H1 (cell line): ENCODE measurements around the gene PDZD8. TPM values are rescaled to one million over a fixed set of nuclear protein-coding genes. Genes with fewer than 3 reads are reported as not detected.

ENCODE experiments used
- CTCF ChIA-PET: fragments of 300-600 bp; sonication (Branson Sonifier 250); formaldehyde crosslinking; loops from one replicate; lab custom pipeline; 2021; ENCODE audit not compliant: partially characterized antibody; lab: Charles Lee
- POLR2A ChIA-PET: fragments of 300-600 bp; sonication (Branson Sonifier 250); formaldehyde crosslinking; loops from one replicate; lab custom pipeline; 2021; ENCODE audit warnings: inconsistent platforms; ENCODE audit not compliant: partially characterized antibody; lab: Charles Lee
- DNase-seq, 2 experiments: peaks; one replicate each; pipeline versions ENCODE4 v3.0.0 to v3.0.0-alpha.2; 2010 to 2022; ENCODE audit warnings: low spot score in 2 of 2, low read depth in 1 of 2, mixed read lengths in 1 of 2
- FAIRE-seq: peaks from 2 replicates; lab custom pipeline; 2011; peaks lifted over from hg19 to GRCh38; lab: Jason Lieb, UNC
- H2AFZ ChIP-seq: 2 replicates; pipeline ENCODE4 v1.8.1; 2012; ENCODE audit warnings: low read length, inconsistent platforms
- H2AK5ac ChIP-seq: 2 replicates; pipeline ENCODE4 v1.6.1; 2013; ENCODE audit warnings: low read depth, low read length
- H2BK120ac ChIP-seq: replicated peaks from 2 replicates; pipeline ENCODE3; 2013; ENCODE audit warnings: low read depth, low read length, inconsistent platforms
- H2BK12ac ChIP-seq: 2 replicates; pipeline ENCODE4 v1.6.1; 2013; ENCODE audit warnings: low read depth, low read length
- H2BK15ac ChIP-seq: 2 replicates; pipeline ENCODE4 v1.6.1; 2013; ENCODE audit warnings: low read length
- H2BK20ac ChIP-seq: 2 replicates; pipeline ENCODE4 v1.6.1; 2013; ENCODE audit warnings: low read length
- H2BK5ac ChIP-seq: 2 replicates; pipeline ENCODE4 v1.6.1; 2013; ENCODE audit warnings: low read depth, low read length
- H3K14ac ChIP-seq: 2 replicates; pipeline ENCODE4 v1.6.1; 2013; ENCODE audit warnings: inconsistent platforms; ENCODE audit not compliant: insufficient read length
- H3K18ac ChIP-seq: 2 replicates; pipeline ENCODE4 v1.6.1; 2013; ENCODE audit warnings: low read length; ENCODE audit errors: extremely low read depth
- H3K23ac ChIP-seq: 2 replicates; pipeline ENCODE4 v1.6.1; 2013; ENCODE audit warnings: inconsistent platforms; ENCODE audit not compliant: insufficient read length
- H3K23me2 ChIP-seq: 2 replicates; pipeline ENCODE4 v1.6.1; 2013; ENCODE audit warnings: low read depth, low read length
- H3K27ac ChIP-seq: 2 replicates; pipeline ENCODE4 v1.6.1; 2011; ENCODE audit warnings: low read depth, low read length, inconsistent platforms
- H3K27me3 ChIP-seq, 4 experiments: replicated peaks in 1 of 4; 1 replicate in 1 of 4; 2 replicates in 3 of 4; pipeline versions ENCODE4 v1.6.1 to v1.8.1; 2011 to 2013; ENCODE audit warnings: low read length in 3 of 4, mild to moderate bottlenecking in 3 of 4, inconsistent platforms in 2 of 4, mixed read lengths in 2 of 4, moderate library complexity in 1 of 4; ENCODE audit not compliant: control insufficient read depth in 3 of 4, insufficient read depth in 3 of 4; ENCODE audit errors: extremely low read depth in 1 of 4
- H3K36me3 ChIP-seq, 4 experiments: 2 replicates each; pipeline versions ENCODE4 v1.6.1 to v1.8.1; 2011 to 2013; ENCODE audit warnings: mild to moderate bottlenecking in 4 of 4, low read length in 3 of 4, moderate library complexity in 2 of 4, control low read depth in 1 of 4, inconsistent platforms in 1 of 4; ENCODE audit not compliant: insufficient read depth in 4 of 4, control insufficient read depth in 2 of 4
- H3K4ac ChIP-seq: replicated peaks from 2 replicates; pipeline ENCODE3; 2013; ENCODE audit warnings: low read length, low read depth, mixed read lengths, inconsistent platforms; ENCODE audit not compliant: insufficient read length
- H3K4me1 ChIP-seq, 4 experiments: replicated peaks in 1 of 4; 1 replicate in 1 of 4; 2 replicates in 3 of 4; pipeline versions ENCODE4 v1.6.1 to v1.8.1; 2011 to 2013; ENCODE audit warnings: low read length in 3 of 4, inconsistent platforms in 2 of 4, mixed read lengths in 1 of 4; ENCODE audit not compliant: insufficient read depth in 4 of 4, control insufficient read depth in 3 of 4
- H3K4me2 ChIP-seq, 2 experiments: 2 replicates each; pipeline versions ENCODE4 v1.6.1 to v1.8.1; 2011 to 2013; ENCODE audit warnings: low read depth in 2 of 2, low read length in 2 of 2, control low read depth in 1 of 2, inconsistent platforms in 1 of 2, mild to moderate bottlenecking in 1 of 2; ENCODE audit not compliant: insufficient read depth in 1 of 2
- H3K4me3 ChIP-seq, 4 experiments: fragments of 200-600, 300-600 bp in 1 of 4; sonication (generic), shearing (Covaris generic), sonication (Bioruptor Twin) in 1 of 4; 2 replicates each; pipeline versions ENCODE4 v1.5.1 to v1.8.1; 2011 to 2016; ENCODE audit warnings: low read length in 4 of 4, low read depth in 3 of 4, control low read depth in 2 of 4, inconsistent platforms in 2 of 4, mild to moderate bottlenecking in 2 of 4, mixed read lengths in 1 of 4, moderate library complexity in 1 of 4; ENCODE audit not compliant: insufficient read depth in 2 of 4; ENCODE audit errors: extremely low read depth in 1 of 4
- H3K56ac ChIP-seq: replicated peaks from 2 replicates; pipeline ENCODE3; 2013; ENCODE audit warnings: low read depth, mild to moderate bottlenecking, mixed read lengths, low read length, inconsistent platforms; ENCODE audit not compliant: insufficient read length
- H3K79me1 ChIP-seq: 2 replicates; pipeline ENCODE4 v1.6.1; 2013; ENCODE audit warnings: low read depth, low read length, control low read depth
- H3K79me2 ChIP-seq, 2 experiments: 2 replicates each; pipeline versions ENCODE4 v1.6.1 to v1.8.1; 2012 to 2013; ENCODE audit warnings: low read length in 2 of 2, mild to moderate bottlenecking in 2 of 2, inconsistent platforms in 1 of 2; ENCODE audit not compliant: insufficient read depth in 2 of 2, control insufficient read depth in 1 of 2
- H3K9ac ChIP-seq, 4 experiments: replicated peaks in 1 of 4; 1 replicate in 1 of 4; 2 replicates in 3 of 4; pipeline versions ENCODE4 v1.6.1 to v1.8.1; 2011 to 2013; ENCODE audit warnings: low read depth in 3 of 4, low read length in 3 of 4, control low read depth in 2 of 4, mild to moderate bottlenecking in 2 of 4, moderate library complexity in 2 of 4, inconsistent platforms in 1 of 4; ENCODE audit errors: extremely low read depth in 1 of 4
- H3K9me3 ChIP-seq, 2 experiments: 2 replicates each; pipeline versions ENCODE4 v1.6.1 to v1.8.1; 2012 to 2013; ENCODE audit warnings: mild to moderate bottlenecking in 2 of 2, moderate library complexity in 2 of 2, control low read depth in 1 of 2, inconsistent platforms in 1 of 2, low read depth in 1 of 2, low read length in 1 of 2, mixed read lengths in 1 of 2; ENCODE audit not compliant: insufficient read depth in 2 of 2
- H4K20me1 ChIP-seq, 2 experiments: replicated peaks in 1 of 2; 2 replicates each; pipeline versions ENCODE3 to v1.8.1; 2011 to 2013; ENCODE audit warnings: inconsistent platforms in 2 of 2, low read length in 2 of 2, mild to moderate bottlenecking in 1 of 2; ENCODE audit not compliant: insufficient read depth in 2 of 2, control insufficient read depth in 1 of 2
- H4K5ac ChIP-seq: 2 replicates; pipeline ENCODE4 v1.6.1; 2013; ENCODE audit warnings: low read length, low read depth, mixed read lengths, inconsistent platforms; ENCODE audit not compliant: insufficient read length
- H4K8ac ChIP-seq: 2 replicates; pipeline ENCODE4 v1.8.0; 2013; ENCODE audit warnings: mild to moderate bottlenecking, moderate library complexity, low read length, inconsistent platforms; ENCODE audit not compliant: insufficient read depth; ENCODE audit errors: extremely low read depth
- H4K91ac ChIP-seq: replicated peaks from 2 replicates; pipeline ENCODE3; 2013; ENCODE audit warnings: low read length, mixed read lengths, inconsistent platforms; ENCODE audit not compliant: insufficient read length
- CHD2 ChIP-seq: IDR thresholded peaks from 2 replicates; pipeline ENCODE4 v1.6.1; 2012; ENCODE audit warnings: low read length, improper control_type of control experiment
- CTBP2 ChIP-seq: IDR thresholded peaks from 2 replicates; pipeline ENCODE4 v1.7.0; 2011; ENCODE audit warnings: borderline replicate concordance, mild to moderate bottlenecking, moderate library complexity, mixed read lengths, low read length; ENCODE audit not compliant: insufficient read depth, insufficient read length
- EP300 ChIP-seq, 2 experiments: IDR thresholded peaks; 1 replicate in 1 of 2; 2 replicates in 1 of 2; pipeline ENCODE4 v1.6.1; 2011 to 2012; ENCODE audit warnings: low read depth in 2 of 2, low read length in 2 of 2, mild to moderate bottlenecking in 2 of 2, borderline replicate concordance in 1 of 2, inconsistent platforms in 1 of 2, moderate library complexity in 1 of 2
- EZH2 ChIP-seq: fragments of 200-600 bp; sonication (generic); IDR thresholded peaks from 2 replicates; pipeline ENCODE4 v1.7.1; 2012; ENCODE audit warnings: low read depth, mild to moderate bottlenecking, moderate library complexity, low read length, inconsistent platforms; ENCODE audit not compliant: severe bottlenecking
- GABPA ChIP-seq: IDR thresholded peaks from 2 replicates; pipeline ENCODE4 v1.6.1; 2011; ENCODE audit warnings: mild to moderate bottlenecking, low read length, moderate library complexity, borderline replicate concordance; ENCODE audit not compliant: insufficient read depth
- MAFK ChIP-seq: IDR thresholded peaks from 2 replicates; pipeline ENCODE4 v1.6.1; 2012; ENCODE audit warnings: low read depth, mild to moderate bottlenecking, improper control_type of control experiment, low read length
- MAX ChIP-seq: IDR thresholded peaks from 2 replicates; pipeline ENCODE4 v1.6.1; 2012; ENCODE audit warnings: inconsistent platforms
- POLR2A ChIP-seq, 2 experiments: IDR thresholded peaks; 1 replicate in 1 of 2; 2 replicates in 1 of 2; pipeline ENCODE4 v1.6.1; 2011; ENCODE audit warnings: low read depth in 2 of 2, low read length in 2 of 2, mild to moderate bottlenecking in 2 of 2; ENCODE audit errors: control extremely low read depth in 1 of 2
- RXRA ChIP-seq: IDR thresholded peaks from 2 replicates; pipeline ENCODE4 v1.6.1; 2011; ENCODE audit warnings: low read depth, mild to moderate bottlenecking, low read length, moderate library complexity; ENCODE audit not compliant: insufficient read depth
- TAF1 ChIP-seq: IDR thresholded peaks from 2 replicates; pipeline ENCODE4 v1.6.1; 2011; ENCODE audit warnings: mild to moderate bottlenecking, low read depth, low read length
- TAF7 ChIP-seq: optimal IDR thresholded peaks from 2 replicates; pipeline ENCODE3; 2011; ENCODE audit warnings: low read depth, mild to moderate bottlenecking, inconsistent platforms, low read length, moderate library complexity, borderline replicate concordance
- WGBS, 2 experiments: shearing (Covaris generic) in 1 of 2; methylation state at CpG; one replicate each; pipeline versions ENCODE4 v1.1.6 to v1.1.7; 2013 to 2015; ENCODE audit warnings: low lambda C conversion rate in 2 of 2, mixed read lengths in 2 of 2, inconsistent platforms in 1 of 2, low coverage in 1 of 2, missing lambda C conversion rate in 1 of 2; ENCODE audit not compliant: insufficient replicate concordance in 2 of 2, insufficient coverage in 1 of 2, insufficient read length in 1 of 2; ENCODE audit errors: extremely low coverage in 1 of 2, missing lambda C conversion rate in 1 of 2; 5-methylcytosine and 5-hydroxymethylcytosine counted together
- polyA plus RNA-seq, 7 experiments: library from polyadenylated mRNA; depleted of rRNA in 3 of 7; stranded (reverse) in 5 of 7; unstranded in 2 of 7; fragments of >200 nt in 5 of 7; fragments of 200-250 nt in 2 of 7; gene quantifications; 1 replicate in 5 of 7; 2 replicates in 1 of 7; 4 replicates in 1 of 7; pipeline versions ENCODE4 v1.2.1 to v1.2.3, GENCODE V29; 2011 to 2013; ENCODE audit warnings: missing spikeins in 2 of 7, mixed read lengths in 2 of 7
- total RNA-seq: library from RNA; stranded (reverse); fragmentation: NEBNext Ultra II Directional; extraction: Animal tissue kit (Norgen Biotek cat#: 25700); gene quantifications from 2 replicates; pipeline ENCODE4 v1.2.1, GENCODE V29; 2021

The PDZD8 gene
- total and polyA plus RNA-seq, 2 of the 8 experiments (the other 6 are each of a cell fraction or from before 2014, with no cell fraction given) = 10.9 to 50.1 TPM

DNA sequence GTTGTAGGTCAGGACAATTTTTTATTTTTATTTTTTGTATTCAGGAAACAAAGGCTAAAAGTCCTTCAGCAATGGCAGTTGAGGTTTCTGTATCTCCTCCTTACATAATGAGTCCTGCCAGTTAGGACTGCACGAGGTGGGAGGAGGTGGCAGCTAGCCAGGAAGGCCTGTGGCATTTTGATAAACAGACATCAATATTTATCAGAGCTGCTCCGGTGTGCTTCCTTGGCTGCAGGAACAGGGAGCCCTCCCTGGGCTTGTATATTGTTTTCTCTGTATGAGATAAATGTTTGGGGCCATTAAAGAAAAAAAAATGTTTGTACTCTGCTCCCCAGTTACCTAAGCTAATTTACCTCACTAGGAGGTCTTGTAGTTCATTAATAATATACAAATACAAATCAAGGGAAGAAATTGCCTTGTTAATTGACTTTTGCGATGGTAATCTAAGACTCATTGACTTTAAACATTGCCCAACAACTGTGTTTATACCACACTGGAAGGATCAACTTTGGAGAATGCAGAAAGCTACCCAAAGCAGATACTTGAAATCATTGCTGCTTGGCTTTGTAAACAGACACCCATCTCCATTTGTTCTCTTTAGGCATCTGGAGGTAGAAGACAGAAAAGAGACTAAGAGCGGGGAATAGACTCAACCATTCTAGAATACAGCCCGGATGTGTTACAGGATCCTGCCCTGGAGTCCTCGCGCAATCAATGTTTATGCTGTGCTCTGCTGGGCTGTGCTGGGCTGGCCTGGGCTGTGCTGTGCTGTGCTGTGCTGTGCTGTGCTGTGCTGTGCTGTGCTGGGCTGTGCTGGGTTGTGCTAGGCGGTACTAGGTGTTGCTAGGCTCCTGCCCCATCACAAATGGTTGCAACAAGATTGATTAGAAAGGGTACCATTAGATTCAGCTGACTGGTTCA, 36.5 kb upstream of the PDZD8 start:
- Histone ChIP-seq H3K79me1 (no peaks in the 10 kb centered on the region), H3K36me3 (no peaks in the 10 kb centered on the region; a peak in 1 of 8 replicates), H2BK5ac (no peak overlapping the region), H3K23me2 (no peaks in the 10 kb centered on the region), H2AFZ (no peak overlapping the region), H3K14ac (no peak overlapping the region), H4K5ac (no peak overlapping the region), H3K9me3 (no peaks in the 10 kb centered on the region), H3K4me2 (no peak overlapping the region), H4K91ac (no peak overlapping the region), H2AK5ac (no peak overlapping the region), H2BK20ac (no peak overlapping the region), H4K20me1 (no peaks in the 10 kb centered on the region), H3K79me2 (no peaks in the 10 kb centered on the region), H2BK15ac (no peak overlapping the region), H3K23ac (no peak overlapping the region), H3K56ac (no peak overlapping the region), H3K27ac (no peak overlapping the region), H3K27me3 (no peaks in the 10 kb centered on the region), H2BK12ac (no peak overlapping the region), H3K18ac (no peak overlapping the region), H3K4ac (no peak overlapping the region), H2BK120ac (no peak overlapping the region), H3K4me1 (peaks cover 0 to 3% (median 0%) of the 10 kb centered on the region in 4 experiments; a peak in 2 of 7 replicates), H4K8ac (no peak overlapping the region), H3K9ac (no peak overlapping the region), H3K4me3 (no peak overlapping the region)
- FAIRE-seq (no peak), DNase-seq (no peak)
- WGBS, 2 experiments = 89% methylated on average over 8 of the region's 8 CpGs; no CpG with 5 or more reads in 1 of the 2 experiments
- ChIA-PET CTCF (interaction anchor here (0.8 to 2.6 kb wide), 4 partner anchors 13 to 194 kb away, joined by 3 to 7 read pairs (median 5); no protein-coding TSS in a partner anchor), POLR2A (interaction anchor here (0.6 kb wide), 1 partner anchor 833 kb away, joined by 3 read pairs; no protein-coding TSS in a partner anchor)
- no peak for TF ChIP-seq CTBP2
- no peak for TF ChIP-seq TAF1
- no peak for TF ChIP-seq RXRA
- no peak for TF ChIP-seq MAFK
- no peak for TF ChIP-seq EP300 (IDR thresholded peaks at IDR 0.05; ENCODE audit: borderline replicate concordance in 1 of 2, low read depth in 2 of 2, low read length in 2 of 2)
- no peak for TF ChIP-seq CHD2
- TF ChIP-seq EZH2 = no peak
- no peak for TF ChIP-seq GABPA
- no peak for TF ChIP-seq TAF7
- no peak for TF ChIP-seq POLR2A (IDR thresholded peaks at IDR 0.05; ENCODE audit: control extremely low read depth in 1 of 2, low read depth in 2 of 2, low read length in 2 of 2)
- TF ChIP-seq MAX = no peak
